ENCODE results near the gene NUDT15.

NUDT15 gene

GRCh38 chr13:48070942-48071341 is 33.4 kb downstream of the NUDT15 start:
- Histone ChIP-seq H3K9me2 (replicated peaks; ENCODE audit: insufficient read depth, low read length) (no peaks in the 10 kb centered on the region), H3K27me3 (ENCODE audit: low read length) (no peaks in the 10 kb centered on the region), H3K9ac (ENCODE audit: low read length) (no peak overlapping the region), H3K79me2 (ENCODE audit: insufficient read depth, low read length) (peaks cover 4% of the 10 kb centered on the region), H3K27ac (ENCODE audit: low read depth, low read length) (no peak overlapping the region), H2AFZ (ENCODE audit: low read depth, low read length, severe bottlenecking) (no peak overlapping the region), H3K9me3 (ENCODE audit: insufficient read depth, low read length) (peaks cover 22% of the 10 kb centered on the region; the same call in 1 of the 2 replicates), H3K4me2 (ENCODE audit: low read depth, low read length, poor library complexity, severe bottlenecking) (no peak overlapping the region), H3F3A (ENCODE audit: insufficient read depth) (no peaks in the 10 kb centered on the region), H3K4me3 (ENCODE audit: insufficient read depth, low read length, poor library complexity, severe bottlenecking) (no peak overlapping the region), H4K20me1 (ENCODE audit: low read depth, low read length) (no peaks in the 10 kb centered on the region), H3K36me3 (ENCODE audit: low read length) (peaks cover 71% of the 10 kb centered on the region)
- TF ChIP-seq CTCF (IDR thresholded peaks at IDR 0.05; ENCODE audit: insufficient read depth, low read length, poor library complexity, severe bottlenecking) = no peak
- TF ChIP-seq EZH2phosphoT487 (conservative IDR thresholded peaks at IDR 0.05; ENCODE audit: low read length) = no peak

GRCh38 chr13:48072304-48072703 is 34.8 kb downstream of the NUDT15 start:
- Histone ChIP-seq H3K9me3 (ENCODE audit: insufficient read depth, low read length) (peaks cover 22% of the 10 kb centered on the region; the same call in 1 of the 2 replicates), H3K27ac (ENCODE audit: low read depth, low read length) (no peak overlapping the region)

GRCh38 chr13:48072787-48073186 is 35.3 kb downstream of the NUDT15 start:
- H3K4me3 ChIP-seq (ENCODE audit: insufficient read depth, low read length, poor library complexity, severe bottlenecking) = no peak overlapping the region
- no peak overlapping the region for H3K9ac ChIP-seq (ENCODE audit: low read length)
- H2AFZ ChIP-seq (ENCODE audit: low read depth, low read length, severe bottlenecking) = no peak overlapping the region
- H3K79me2 ChIP-seq (ENCODE audit: insufficient read depth, low read length) = peaks cover 4% of the 10 kb centered on the region
- H3K9me3 ChIP-seq (ENCODE audit: insufficient read depth, low read length) = peaks cover 22% of the 10 kb centered on the region; the same call in 1 of the 2 replicates
- H3K4me2 ChIP-seq (ENCODE audit: low read depth, low read length, poor library complexity, severe bottlenecking) = no peak overlapping the region
- TF ChIP-seq CTCF (IDR thresholded peaks at IDR 0.05; ENCODE audit: insufficient read depth, low read length, poor library complexity, severe bottlenecking) (no peak), EZH2phosphoT487 (conservative IDR thresholded peaks at IDR 0.05; ENCODE audit: low read length) (no peak)
- no peaks in the 10 kb centered on the region for H3K9me2 ChIP-seq (replicated peaks; ENCODE audit: insufficient read depth, low read length)
- H3K36me3 ChIP-seq (ENCODE audit: low read length) = peaks cover 87% of the 10 kb centered on the region
- H3K27ac ChIP-seq (ENCODE audit: low read depth, low read length) = no peak overlapping the region
- H3F3A ChIP-seq (ENCODE audit: insufficient read depth) = no peaks in the 10 kb centered on the region
- H4K20me1 ChIP-seq (ENCODE audit: low read depth, low read length) = no peaks in the 10 kb centered on the region
- no peaks in the 10 kb centered on the region for H3K27me3 ChIP-seq (ENCODE audit: low read length)

More at GRCh38 chr13:48072304-48072703, 34.8 kb downstream of the NUDT15 start:
- no peak overlapping the region for H2AFZ ChIP-seq (ENCODE audit: low read depth, low read length, severe bottlenecking)
- TF ChIP-seq EZH2phosphoT487 (conservative IDR thresholded peaks at IDR 0.05; ENCODE audit: low read length) = no peak
- TF ChIP-seq CTCF (IDR thresholded peaks at IDR 0.05; ENCODE audit: insufficient read depth, low read length, poor library complexity, severe bottlenecking) = no peak
- no peaks in the 10 kb centered on the region for H3K9me2 ChIP-seq (replicated peaks; ENCODE audit: insufficient read depth, low read length)
- peaks cover 4% of the 10 kb centered on the region for H3K79me2 ChIP-seq (ENCODE audit: insufficient read depth, low read length)
- H3K27me3 ChIP-seq (ENCODE audit: low read length) = no peaks in the 10 kb centered on the region
- H3K4me2 ChIP-seq (ENCODE audit: low read depth, low read length, poor library complexity, severe bottlenecking) = no peak overlapping the region
- no peak overlapping the region for H3K9ac ChIP-seq (ENCODE audit: low read length)
- H3F3A ChIP-seq (ENCODE audit: insufficient read depth) = no peaks in the 10 kb centered on the region
- H3K4me3 ChIP-seq (ENCODE audit: insufficient read depth, low read length, poor library complexity, severe bottlenecking) = no peak overlapping the region
- H4K20me1 ChIP-seq (ENCODE audit: low read depth, low read length) = no peaks in the 10 kb centered on the region
- H3K36me3 ChIP-seq (ENCODE audit: low read length) = peaks cover 85% of the 10 kb centered on the region
